Lung microvascular endothelial cell (primary cell): Measurements from ENCODE around the gene WDR27. TPM values are rescaled to one million over a fixed set of nuclear protein-coding genes. Genes with fewer than 3 reads are reported as not detected.
"Not testable (repeated sequence)": the region's sequence is repeated elsewhere in the genome, so short reads cannot be mapped to it uniquely, and the experiment has no call there.

ENCODE experiments used
- DNase-seq, 2 donors: peaks; one replicate each; pipeline versions ENCODE4 v3.0.0 to v3.0.0-alpha.2; 2010; ENCODE audit warnings: low read depth in 2 of 2
- total RNA-seq: library from RNA; depleted of rRNA; stranded (reverse); fragments of >200 nt; gene quantifications from 2 replicates; pipeline ENCODE4 v1.2.1, GENCODE V29; 2014

The WDR27 gene
- total RNA-seq, 1 donor from 2014 or later = 18.7 TPM

DNA sequence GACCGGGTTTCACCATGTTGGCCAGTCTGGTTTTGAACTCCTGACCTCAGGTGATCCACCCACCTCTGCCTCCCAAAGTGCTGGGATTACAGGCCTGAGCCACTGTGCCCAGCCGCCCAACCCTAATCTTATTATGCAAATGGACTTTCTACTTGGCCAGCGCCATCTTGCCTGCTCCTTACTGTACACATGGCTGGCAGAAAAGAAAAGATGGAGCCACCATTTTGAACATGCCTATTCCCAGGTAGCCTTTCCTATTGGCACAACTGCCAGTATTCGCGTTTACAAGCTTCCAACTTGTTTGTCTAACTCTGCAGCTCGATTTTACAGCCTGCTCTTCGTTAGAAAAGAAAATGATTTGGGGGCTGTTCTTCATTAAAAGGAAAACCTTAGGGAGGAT lies 84.3 kb downstream of the WDR27 start:
- no peak for DNase-seq

DNA sequence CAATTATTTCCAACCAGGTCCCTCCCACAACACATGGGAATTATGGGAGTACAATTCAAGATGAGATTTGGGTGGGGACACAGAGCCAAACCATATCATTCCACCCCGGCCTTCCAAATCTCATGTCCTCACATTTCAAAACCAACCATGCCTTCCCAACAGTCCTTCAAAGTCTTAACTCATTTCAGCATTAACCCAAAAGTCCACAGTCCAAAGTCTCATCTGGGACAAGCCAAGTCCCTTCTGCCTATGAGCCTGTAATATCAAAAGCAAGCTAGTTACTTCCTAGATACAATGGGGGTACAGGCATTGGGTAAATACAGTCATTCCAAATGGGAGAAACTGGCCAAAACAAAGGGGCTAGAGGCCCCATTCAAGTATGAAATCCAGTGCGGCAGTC lies 93.2 kb downstream of the WDR27 start:
- DNase-seq = not testable (repeated sequence)

DNA sequence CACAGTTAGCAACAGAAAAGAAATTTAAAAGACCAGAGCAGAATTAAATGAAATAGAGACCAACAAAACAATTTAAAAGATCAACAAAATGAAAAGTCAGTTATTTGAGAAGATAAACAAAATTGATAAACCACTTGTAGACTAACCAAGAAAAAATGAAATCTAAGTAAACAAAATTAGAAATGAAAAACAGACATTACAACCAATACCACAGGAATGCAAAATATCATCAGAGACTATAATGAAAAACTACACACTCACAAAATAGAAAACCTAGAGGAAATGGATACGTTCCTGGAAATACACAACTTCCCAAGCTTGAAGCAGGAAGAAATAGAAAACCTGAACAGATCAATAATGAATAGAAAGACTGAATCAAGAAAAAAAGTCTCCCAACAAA lies 97.8 kb downstream of the WDR27 start:
- DNase-seq = no peak

DNA sequence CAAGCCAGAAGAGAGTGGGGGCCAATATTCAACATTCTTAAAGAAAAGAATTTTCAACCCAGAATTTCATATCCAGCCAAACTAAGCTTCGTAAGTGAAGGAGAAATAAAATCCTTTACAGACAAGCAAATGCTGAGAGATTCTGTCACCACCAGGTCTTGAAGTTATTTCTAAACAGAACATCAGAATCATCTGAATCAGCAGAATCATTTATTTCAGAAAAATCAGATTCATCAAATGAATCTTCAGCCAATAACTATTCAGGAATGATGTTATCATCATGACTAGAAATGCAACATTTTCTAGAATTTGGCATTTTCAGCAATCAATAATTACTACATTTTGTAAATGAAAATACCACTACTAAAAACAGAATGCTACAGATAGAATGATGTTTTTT lies 100.7 kb downstream of the WDR27 start:
- not testable (repeated sequence) for DNase-seq

DNA sequence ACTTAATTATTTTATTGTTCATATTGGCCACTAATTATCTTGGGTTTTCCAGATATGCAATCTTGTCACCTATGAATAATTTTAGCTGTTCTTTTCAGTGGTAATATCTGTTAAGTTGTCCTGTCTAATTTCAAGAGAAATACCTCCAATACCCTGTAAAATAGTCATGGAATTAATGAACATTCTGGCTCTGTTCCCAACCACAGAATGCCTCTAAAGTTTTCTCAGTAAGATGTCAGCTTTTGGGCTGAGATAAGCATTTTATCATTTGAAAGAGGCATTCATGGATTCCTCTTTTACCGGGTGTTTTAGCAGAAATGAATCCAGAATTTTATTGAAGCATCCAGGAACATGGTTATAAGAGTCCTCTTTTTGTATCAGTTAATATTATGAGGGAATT lies 109.3 kb downstream of the WDR27 start:
- peak; percentile 7 to 10 for DNase-seq

DNA sequence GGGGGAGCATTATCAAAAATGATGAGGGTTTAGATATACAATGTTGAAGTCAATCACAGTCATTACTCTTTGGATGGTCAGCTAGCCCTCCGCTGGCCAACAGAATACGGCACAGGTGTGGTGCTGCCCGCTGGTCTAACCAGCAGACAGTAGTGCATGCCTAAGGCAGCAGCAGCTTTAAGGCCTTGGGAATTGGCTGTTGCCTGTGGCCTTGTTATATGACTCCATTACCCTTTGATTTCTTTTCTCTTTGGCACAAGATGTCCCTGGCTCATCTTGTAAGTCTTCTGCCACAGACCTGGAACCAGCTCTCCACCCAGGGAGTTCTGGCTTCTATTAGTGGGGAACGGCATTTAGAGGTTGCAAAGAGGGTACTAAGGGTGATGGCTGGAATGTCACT lies 110.2 kb downstream of the WDR27 start:
- no peak for DNase-seq

DNA sequence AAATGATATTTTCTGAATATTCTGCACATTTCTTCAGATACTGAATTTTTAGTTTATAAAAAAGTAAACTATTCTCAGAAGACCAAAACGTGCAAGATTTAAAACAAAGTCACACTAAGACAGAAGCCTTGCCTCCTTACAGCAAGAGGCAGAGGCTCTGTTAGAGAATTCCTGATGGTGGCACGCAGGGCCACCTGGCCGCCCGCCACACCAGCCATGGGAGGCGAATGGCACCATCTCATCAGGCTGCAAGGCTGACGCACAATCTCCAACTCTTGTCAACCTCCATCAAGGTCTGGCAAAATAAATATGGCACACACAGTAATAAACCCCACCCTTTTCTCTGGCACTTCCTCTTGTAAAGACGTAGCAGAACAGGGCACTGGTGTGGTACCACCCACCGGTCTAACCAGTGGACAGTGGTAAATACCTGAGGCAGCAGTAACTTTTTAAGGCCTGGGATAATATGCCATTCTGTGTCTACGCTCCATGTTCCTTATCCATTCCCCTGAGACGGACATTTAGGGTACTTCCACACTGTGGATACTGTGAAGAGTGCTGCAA lies 111.4 kb downstream of the WDR27 start:
- DNase-seq = no peak

DNA sequence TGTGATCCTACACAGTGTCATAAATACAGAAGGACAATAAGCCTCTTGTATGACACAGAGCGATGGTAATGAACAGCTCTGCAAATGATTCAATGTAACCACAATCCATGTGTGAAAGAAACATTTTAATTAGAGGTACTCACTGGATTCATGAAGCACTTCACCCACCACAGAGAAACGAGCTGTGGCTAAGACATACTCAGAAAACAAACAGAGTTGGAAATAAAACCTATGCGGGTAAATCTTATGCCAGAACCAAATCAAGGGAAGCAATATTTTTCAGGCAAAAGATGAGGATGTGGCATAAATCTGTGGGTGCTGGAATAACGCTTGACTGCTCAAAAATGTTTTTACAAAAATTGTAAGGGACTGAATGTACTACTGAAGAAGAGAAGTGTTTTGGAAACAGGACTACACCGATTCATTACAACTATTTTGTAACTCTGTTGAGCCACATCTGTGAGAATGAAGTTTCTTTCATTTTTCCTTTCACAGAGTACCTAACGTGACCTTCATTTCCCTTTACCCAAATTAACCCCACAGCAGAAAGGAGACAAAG lies 112.1 kb downstream of the WDR27 start:
- peak; percentile 17 to 64 for DNase-seq

DNA sequence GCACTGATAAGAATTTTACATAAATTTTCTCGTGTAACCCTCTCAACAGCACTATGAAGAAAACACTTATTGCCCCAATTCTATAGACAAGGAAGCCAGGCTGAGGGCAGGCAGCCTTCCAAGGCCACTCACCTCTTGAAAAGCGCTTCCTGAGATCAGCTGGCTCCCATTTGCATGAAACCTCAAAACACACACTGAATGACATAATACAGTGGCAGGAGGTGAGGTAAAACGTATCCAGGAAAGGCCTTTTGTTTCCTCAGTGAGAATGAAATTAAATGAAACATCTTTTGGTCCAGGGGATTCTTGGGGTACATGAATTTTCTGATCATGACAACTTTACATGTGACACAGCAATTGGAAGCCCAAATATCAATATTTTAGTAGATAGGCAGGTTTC lies 112.5 kb downstream of the WDR27 start:
- peak; percentile 82 to 90 for DNase-seq

DNA sequence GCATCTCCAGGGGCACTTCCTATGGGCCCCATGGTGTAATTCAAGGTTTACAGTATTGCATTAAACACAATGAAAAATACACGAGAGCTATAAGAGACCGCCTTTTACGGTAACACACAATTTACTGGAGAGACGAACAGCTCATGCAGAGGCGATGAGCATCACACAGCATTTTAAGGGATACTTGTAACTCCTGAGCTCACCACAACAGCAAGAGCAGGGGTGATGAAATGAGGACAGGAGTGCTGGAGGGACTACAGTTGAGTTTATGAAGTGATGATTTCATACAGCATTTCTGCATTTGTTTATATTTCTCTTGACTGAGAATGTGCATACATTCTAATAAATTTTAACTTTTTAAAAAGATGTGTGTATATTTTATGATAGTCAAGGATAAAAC lies 113.9 kb downstream of the WDR27 start:
- no peak for DNase-seq

DNA sequence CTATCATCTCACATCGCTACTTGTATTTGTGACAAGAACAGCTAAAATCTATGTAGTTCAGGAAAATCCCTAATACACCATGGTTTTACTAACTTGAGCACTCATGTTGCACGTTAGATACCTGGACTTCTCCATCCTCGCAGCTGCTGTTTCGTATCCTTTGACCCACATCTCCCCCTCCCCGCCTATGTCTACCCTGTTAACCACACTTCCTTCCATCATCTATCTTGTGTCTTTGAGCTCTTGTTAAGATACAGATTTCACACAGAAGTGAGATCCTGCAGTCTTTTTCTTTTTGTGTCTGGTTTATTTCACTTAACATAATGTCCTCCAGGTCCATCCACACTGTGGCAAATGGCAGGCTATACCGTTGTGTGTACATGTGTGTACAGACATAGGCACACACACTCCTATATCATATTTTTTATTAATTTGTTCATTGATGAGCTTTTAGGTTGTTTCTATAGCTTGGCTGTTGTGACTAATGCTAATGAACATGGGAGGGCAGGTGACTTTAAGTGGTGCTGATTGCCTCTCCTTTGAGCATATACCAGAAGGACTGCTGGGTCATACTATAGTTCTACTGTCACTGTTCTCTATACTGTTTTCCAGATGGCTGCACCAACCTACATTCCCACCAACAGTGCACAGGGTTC lies 117.8 kb downstream of the WDR27 start:
- no peak for DNase-seq

DNA sequence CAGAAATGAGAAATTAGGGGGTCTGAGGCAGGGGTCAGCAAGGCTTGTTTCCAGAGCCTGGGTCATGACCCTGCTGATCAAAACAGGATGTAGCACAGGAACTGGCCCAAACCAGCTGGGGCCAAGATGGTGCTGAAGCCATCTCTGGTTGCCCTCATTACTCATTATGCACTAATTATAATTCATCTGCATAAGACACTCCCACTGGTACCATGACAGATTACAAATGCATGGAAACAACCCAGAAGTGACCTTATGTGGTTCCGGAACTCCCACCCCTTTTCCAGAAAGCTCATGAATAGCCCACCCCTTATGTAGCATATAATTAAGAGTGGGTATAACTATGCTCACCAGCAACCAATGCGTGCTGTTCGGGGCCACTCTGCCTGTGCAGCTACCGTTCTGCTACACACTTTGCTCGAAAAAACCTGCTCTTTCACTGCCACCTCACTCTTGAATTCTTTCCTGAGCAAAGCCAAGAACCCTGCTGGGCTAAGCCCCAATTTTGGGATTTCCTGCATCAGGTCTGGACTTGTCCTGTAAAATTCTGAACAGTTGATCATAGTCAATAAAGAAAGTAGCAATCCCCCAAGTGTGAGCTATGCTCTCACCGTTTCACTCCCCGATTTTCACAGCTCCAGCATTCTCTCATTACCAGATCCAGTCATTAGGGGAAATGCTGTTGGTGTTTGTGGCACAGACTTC lies 122.3 kb downstream of the WDR27 start:
- no peak for DNase-seq

DNA sequence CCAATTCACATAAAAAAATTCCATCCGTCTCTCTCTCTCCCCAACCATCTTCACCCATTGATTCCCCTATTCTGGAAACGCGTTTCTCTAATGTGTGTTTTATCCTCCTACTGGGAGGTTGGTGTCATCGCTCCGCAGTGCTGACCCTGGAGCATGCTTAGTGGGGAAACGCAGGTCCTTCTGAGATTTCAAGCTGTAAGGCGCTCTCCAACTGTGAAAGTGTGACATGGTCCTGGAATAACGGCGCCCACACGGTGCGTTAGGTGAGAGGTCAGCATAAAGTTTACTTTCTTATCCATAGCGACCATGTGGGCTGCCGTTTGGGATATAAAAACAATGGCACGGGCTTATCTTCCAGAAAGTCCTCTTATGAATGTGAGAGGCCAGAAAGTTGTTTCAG lies 123.9 kb downstream of the WDR27 start:
- DNase-seq = peak in 1 of 2 donors; percentile 13

DNA sequence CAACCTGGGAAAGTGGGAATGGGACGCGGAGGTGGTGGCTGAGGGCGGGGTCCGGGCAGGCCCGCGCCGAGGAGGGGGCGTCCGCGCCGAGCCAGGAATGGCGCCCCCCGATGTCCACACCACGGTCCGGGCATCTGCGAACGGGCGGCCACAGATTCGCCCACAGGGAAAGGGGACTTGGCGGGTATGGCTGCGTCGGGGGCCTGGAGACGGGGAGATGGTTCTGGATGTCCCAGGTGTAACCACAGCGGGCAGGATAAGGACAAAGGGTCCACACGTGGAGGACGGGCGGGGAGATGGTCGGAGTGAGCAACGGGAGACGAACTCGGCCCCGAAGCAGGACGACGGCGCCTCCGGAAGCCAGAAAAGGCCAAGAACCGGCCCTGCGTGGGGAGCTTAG lies 124.6 kb downstream of the WDR27 start:
- DNase-seq = no peak

DNA sequence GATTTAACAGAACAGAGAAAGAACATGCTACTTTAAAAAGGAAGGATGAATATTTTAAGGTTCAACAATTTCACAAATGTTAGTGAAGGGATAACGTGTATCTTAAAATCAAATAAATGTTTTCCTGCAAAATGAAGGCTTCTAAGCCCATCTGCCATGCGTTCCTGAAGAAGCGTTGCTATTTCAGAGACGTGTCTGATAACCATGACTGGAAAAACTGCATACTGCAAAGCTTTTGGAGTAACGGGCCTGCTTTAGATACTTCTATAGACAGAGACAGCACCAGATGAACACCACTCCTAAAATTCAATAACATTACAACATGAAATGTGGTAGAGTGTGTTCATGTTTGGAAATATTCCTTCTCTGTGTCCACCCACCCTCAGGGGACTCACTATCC lies 126.0 kb downstream of the WDR27 start:
- no peak for DNase-seq

DNA sequence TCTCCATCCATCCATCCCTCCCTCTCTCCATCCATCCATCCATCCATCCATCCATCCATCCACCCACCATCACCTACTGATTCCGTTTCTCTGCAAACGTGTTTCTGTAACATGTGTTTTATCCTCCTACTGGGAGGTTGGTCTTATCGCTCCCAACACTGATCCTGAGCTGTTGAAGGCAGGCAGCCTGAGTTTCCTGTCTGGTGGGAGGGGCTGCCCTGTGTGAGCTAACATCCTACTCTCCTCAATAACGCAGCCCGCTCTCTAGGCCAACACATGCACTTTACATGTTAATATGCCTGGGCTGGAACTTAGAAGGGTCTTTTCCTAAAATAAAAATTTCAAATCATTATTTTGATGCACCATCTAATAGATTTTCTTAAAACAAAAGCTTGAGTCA lies 126.5 kb downstream of the WDR27 start:
- peak; percentile 23 to 54 for DNase-seq

DNA sequence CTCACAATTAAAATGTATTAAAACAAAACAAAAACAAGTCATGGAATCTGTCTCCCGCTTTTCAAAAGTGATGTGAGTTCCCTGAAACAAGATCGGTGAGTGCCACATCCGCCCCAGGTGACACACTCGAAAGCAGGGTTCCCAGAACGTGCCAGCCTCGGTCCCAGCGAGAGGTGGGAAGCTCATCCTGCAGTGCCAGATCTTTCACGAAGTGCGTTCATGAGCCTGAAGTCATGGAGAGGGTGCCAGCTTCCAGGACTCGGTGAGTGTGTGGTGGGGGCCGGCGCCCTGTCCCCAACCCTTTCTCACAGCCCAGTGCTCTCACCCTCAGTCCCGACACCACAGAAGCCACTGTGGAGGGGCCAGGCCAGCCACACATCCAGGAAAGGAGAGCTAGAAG lies 127.4 kb downstream of the WDR27 start:
- DNase-seq = no peak

DNA sequence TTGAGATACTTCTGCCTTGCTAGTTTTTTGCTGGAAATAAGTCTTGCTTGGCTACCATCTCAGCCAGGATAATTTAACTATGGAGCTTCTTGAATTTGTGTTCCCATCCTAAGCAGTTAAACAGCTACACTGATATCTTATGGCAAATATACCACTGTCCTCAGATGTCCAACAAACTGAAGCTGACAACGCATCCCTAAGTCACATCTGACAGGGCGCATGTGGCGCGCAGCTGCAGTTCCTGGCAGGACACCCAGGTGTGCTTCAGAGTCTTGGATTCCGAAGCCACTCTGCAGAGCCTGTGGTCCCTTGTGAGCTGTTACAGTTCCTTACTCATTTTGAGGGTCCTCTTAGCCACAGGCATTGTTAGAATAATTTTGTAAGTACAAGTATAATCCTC lies 127.9 kb downstream of the WDR27 start:
- DNase-seq = no peak

DNA sequence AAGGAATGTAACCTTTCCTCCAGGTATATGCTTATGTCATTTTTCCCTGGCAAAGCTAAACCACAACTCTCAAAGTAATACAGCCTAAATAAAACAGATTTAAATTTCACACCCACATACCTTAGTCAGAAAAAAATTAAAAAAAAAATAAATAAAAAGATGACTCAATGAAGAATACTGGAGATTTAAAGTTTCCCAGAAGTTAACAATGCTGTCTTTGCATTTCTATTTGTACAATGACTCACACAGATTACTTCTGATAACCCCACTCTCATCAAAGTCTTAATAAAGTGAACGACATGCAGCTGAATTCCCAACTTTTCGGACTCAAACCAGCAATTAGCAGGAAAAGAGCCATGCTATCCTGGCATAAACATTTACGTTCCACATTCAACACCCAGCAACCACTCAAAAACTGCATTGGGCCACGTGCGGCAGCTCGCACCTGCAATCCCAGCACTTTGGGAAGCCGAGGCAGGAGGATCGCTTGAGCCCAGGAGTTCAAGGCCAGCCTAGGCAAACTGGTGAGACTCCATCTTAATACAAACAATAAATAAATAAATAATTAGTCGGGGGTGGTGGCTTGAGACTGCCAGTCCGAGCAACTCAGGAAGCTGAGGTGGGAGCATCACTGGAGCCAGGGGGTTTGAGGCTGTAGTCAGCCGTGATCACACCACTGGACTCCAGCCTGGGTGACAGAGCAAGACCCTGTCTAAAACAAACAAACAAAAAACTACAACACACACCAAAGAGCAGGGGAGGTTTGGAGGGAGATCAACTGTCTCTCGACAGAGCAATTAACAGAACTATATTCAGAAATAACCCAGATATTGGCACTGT lies 130.5 kb downstream of the WDR27 start:
- DNase-seq = peak in 1 of 2 donors; percentile 42

DNA sequence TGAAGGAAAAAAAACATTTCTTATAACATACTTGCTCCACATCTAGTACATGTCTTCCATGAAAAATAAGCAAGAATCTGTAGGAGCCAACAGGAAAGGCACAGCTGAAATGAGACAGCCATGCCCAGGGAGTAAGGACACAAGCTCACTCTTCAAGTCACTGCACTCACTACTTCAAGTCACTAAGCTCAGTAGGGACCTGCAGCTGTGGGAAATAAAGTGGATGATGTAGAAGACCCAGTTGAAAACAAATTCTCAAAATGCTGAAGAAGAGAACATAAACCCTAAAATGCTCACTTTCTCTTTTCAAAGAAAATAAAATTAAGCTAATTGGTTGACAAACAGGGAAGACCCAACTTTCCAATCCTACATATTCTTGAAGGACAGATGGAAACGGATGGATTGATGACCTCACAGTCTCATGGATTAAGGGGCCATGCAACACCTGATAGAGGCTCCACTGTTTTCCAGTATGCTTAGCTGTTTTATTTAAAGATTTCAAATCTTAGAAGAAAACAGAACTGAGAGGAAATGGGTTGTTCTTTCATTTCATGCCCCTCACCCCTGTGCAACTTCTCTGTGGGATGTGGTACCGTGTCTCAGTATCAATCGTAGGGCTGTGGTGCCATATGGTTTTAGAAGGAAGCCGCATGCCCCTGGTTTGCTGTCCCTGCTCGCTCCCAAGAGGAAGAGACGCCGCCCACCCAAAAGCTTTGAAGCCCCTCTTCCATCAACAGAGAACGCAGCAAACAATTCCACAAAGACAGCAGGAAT lies 133.3 kb downstream of the WDR27 start:
- DNase-seq = no peak

DNA sequence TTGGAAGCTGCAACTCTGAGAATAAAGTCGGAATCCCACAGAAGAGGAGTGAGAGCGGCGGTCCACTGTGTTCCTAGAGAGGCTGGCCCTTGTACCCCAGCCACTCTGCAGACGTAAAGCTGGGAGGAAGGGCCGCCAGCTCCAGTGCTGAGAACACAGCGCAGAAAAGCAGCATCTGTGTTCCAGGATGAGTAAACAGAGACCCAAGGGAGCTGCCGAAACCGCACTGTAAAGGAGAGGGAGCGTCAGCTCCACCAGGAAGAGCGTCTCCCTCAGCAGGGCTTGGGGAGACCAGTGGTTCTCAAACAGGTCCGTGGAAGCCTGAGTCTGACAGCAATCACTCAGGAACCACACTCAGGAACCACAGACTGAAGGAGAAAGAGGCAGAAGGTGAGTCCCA lies 134.0 kb downstream of the WDR27 start:
- no peak for DNase-seq
